ENCODE results near the gene TRAPPC12. TPM values are rescaled to one million over a fixed set of nuclear protein-coding genes. Genes with fewer than 3 reads are reported as not detected.
A peak's percentile ranks its signal among the peaks of the same experiment; 100 is the strongest.

TRAPPC12 gene
- total RNA-seq, 6 experiments from 2014 or later = 69.1 to 83.3 (median 74.8) TPM

- H3K27me3 Mint-ChIP-seq (ENCODE audit: insufficient read depth) = peaks cover 3% of the 10 kb centered on the region
- peak overlapping the region; percentile 60; the same call in 1 of the 2 replicates for H3K4me3 Mint-ChIP-seq
- TF ChIP-seq CTCF (IDR thresholded peaks at IDR 0.05) = no peak
- H3K36me3 Mint-ChIP-seq (ENCODE audit: low read depth) = peaks cover 24% of the 10 kb centered on the region
- no peak for DNase-seq
- peaks cover 39% of the 10 kb centered on the region for H3K4me1 Mint-ChIP-seq (ENCODE audit: low read depth)
- no peaks in the 10 kb centered on the region for H3K9me3 Mint-ChIP-seq
- peak overlapping the region; percentile 91 for H3K27ac Mint-ChIP-seq
Observed at GRCh38 chr2:3470856-3471737, 91.6 kb downstream of the TRAPPC12 start.

GRCh38 chr2:3472296-3472695 is 92.8 kb downstream of the TRAPPC12 start:
- no peak for DNase-seq
- Mint-ChIP-seq H3K36me3 (ENCODE audit: low read depth) (peaks cover 24% of the 10 kb centered on the region), H3K9me3 (no peaks in the 10 kb centered on the region), H3K27ac (no peak overlapping the region), H3K27me3 (ENCODE audit: insufficient read depth) (peaks cover 4% of the 10 kb centered on the region), H3K4me1 (ENCODE audit: low read depth) (peaks cover 42% of the 10 kb centered on the region), H3K4me3 (no peak overlapping the region)
- TF ChIP-seq CTCF (IDR thresholded peaks at IDR 0.05) = no peak

- Mint-ChIP-seq H3K27ac (no peak overlapping the region), H3K4me1 (ENCODE audit: low read depth) (peaks cover 40% of the 10 kb centered on the region), H3K9me3 (no peaks in the 10 kb centered on the region), H3K4me3 (no peak overlapping the region), H3K36me3 (ENCODE audit: low read depth) (peaks cover 19% of the 10 kb centered on the region), H3K27me3 (ENCODE audit: insufficient read depth) (peaks cover 4% of the 10 kb centered on the region)
- TF ChIP-seq CTCF (IDR thresholded peaks at IDR 0.05) = no peak
- DNase-seq = no peak
Observed at GRCh38 chr2:3472966-3473365, 93.5 kb downstream of the TRAPPC12 start.

GRCh38 chr2:3475771-3476170 is 96.3 kb downstream of the TRAPPC12 start:
- H3K4me1 Mint-ChIP-seq (ENCODE audit: low read depth) = peaks cover 17% of the 10 kb centered on the region
- peak overlapping the region; percentile 45; the same call in 1 of the 2 replicates for H3K27ac Mint-ChIP-seq
- H3K36me3 Mint-ChIP-seq (ENCODE audit: low read depth) = peaks cover 22% of the 10 kb centered on the region
- no peak overlapping the region for H3K4me3 Mint-ChIP-seq
- DNase-seq = no peak
- no peaks in the 10 kb centered on the region for H3K9me3 Mint-ChIP-seq
- no peak for TF ChIP-seq CTCF (IDR thresholded peaks at IDR 0.05)
- H3K27me3 Mint-ChIP-seq (ENCODE audit: insufficient read depth) = peaks cover 2% of the 10 kb centered on the region

GRCh38 chr2:3476321-3476984 is 97.0 kb downstream of the TRAPPC12 start:
- TF ChIP-seq CTCF (IDR thresholded peaks at IDR 0.05) = no peak
- H3K4me1 Mint-ChIP-seq (ENCODE audit: low read depth) = peaks cover 10% of the 10 kb centered on the region
- H3K27ac Mint-ChIP-seq = peak overlapping the region; percentile 45; the same call in 1 of the 2 replicates
- no peak overlapping the region for H3K4me3 Mint-ChIP-seq
- no peaks in the 10 kb centered on the region for H3K9me3 Mint-ChIP-seq
- DNase-seq = peak; percentile 30
- H3K27me3 Mint-ChIP-seq (ENCODE audit: insufficient read depth) = peaks cover 2% of the 10 kb centered on the region
- peaks cover 22% of the 10 kb centered on the region for H3K36me3 Mint-ChIP-seq (ENCODE audit: low read depth)

All from HFFc6 (cell line).